Peyer's patch (tissue), 4 donors: ENCODE measurements around the gene FAM118A.
"Not testable (repeated sequence)": the region's sequence is repeated elsewhere in the genome, so short reads cannot be mapped to it uniquely, and the experiment has no call there.

Experiments used
- CTCF ChIP-seq, 6 experiments: fragments of 450-650 bp in 4 of 6; fragments of 200-600 bp in 2 of 6; sonication (generic) in 1 of 6; IDR thresholded peaks; one replicate each; pipeline ENCODE4 v1.5.1; 2017 to 2019; ENCODE audit warnings: antibody characterized with exemption in 6 of 6, mild to moderate bottlenecking in 3 of 6, moderate library complexity in 1 of 6
- POLR2A ChIP-seq, 2 donors: fragments of 450-650 bp; IDR thresholded peaks; one replicate each; pipeline ENCODE4 v1.5.1; 2017; ENCODE audit warnings: antibody characterized with exemption in 2 of 2, mild to moderate bottlenecking in 2 of 2, moderate library complexity in 2 of 2

- TF ChIP-seq POLR2A, CTCF (IDR thresholded peaks at IDR 0.05): not testable (repeated sequence)
Observed at GRCh38 chr22:45328261-45328660, 18.5 kb downstream of the FAM118A start.
